ENCODE measurements around the gene SLC29A3. TPM values are rescaled to one million over a fixed set of nuclear protein-coding genes. Genes with fewer than 3 reads are reported as not detected.
A peak's percentile ranks its signal among the peaks of the same experiment; 100 is the strongest.

Gene SLC29A3
- total RNA-seq, 1 donor from 2014 or later: 0.58 TPM

- no peak for TF ChIP-seq CTCF (conservative IDR thresholded peaks at IDR 0.05; ENCODE audit: low read depth, low read length)
- H3K4me3 ChIP-seq (ENCODE audit: low read depth, low read length): peak overlapping the region; percentile 8
- DNase-seq (ENCODE audit: low read depth): peak; percentile 16
Measured at GRCh38 chr10:71337219-71337701, 18.2 kb downstream of the SLC29A3 start.

- no peak for TF ChIP-seq CTCF (conservative IDR thresholded peaks at IDR 0.05; ENCODE audit: low read depth, low read length)
- DNase-seq (ENCODE audit: low read depth): no peak
- no peak overlapping the region for H3K4me3 ChIP-seq (ENCODE audit: low read depth, low read length)
Measured at GRCh38 chr10:71338728-71339495, 19.9 kb downstream of the SLC29A3 start.

- no peak for DNase-seq (ENCODE audit: low read depth)
- TF ChIP-seq CTCF (conservative IDR thresholded peaks at IDR 0.05; ENCODE audit: low read depth, low read length): no peak
- H3K4me3 ChIP-seq (ENCODE audit: low read depth, low read length): no peak overlapping the region
Measured at GRCh38 chr10:71339796-71340589, 20.9 kb downstream of the SLC29A3 start.

GRCh38 chr10:71342573-71343391, 23.7 kb downstream of the SLC29A3 start:
- DNase-seq (ENCODE audit: low read depth): no peak
- H3K4me3 ChIP-seq (ENCODE audit: low read depth, low read length): no peak overlapping the region
- TF ChIP-seq CTCF (conservative IDR thresholded peaks at IDR 0.05; ENCODE audit: low read depth, low read length): no peak

- no peak for DNase-seq (ENCODE audit: low read depth)
- H3K4me3 ChIP-seq (ENCODE audit: low read depth, low read length): no peak overlapping the region
- no peak for TF ChIP-seq CTCF (conservative IDR thresholded peaks at IDR 0.05; ENCODE audit: low read depth, low read length)
Measured at GRCh38 chr10:71343392-71343773, 24.3 kb downstream of the SLC29A3 start.

GRCh38 chr10:71344154-71344925, 25.3 kb downstream of the SLC29A3 start:
- no peak for DNase-seq (ENCODE audit: low read depth)
- TF ChIP-seq CTCF (conservative IDR thresholded peaks at IDR 0.05; ENCODE audit: low read depth, low read length): no peak
- H3K4me3 ChIP-seq (ENCODE audit: low read depth, low read length): no peak overlapping the region

All from epithelial cell of proximal tubule (primary cell).